ENCODE measurements around the gene DHX36.

DHX36 gene

GRCh38 chr3:154224366-154224765 is 99.9 kb downstream of the DHX36 start:
- Mint-ChIP-seq H3K36me3 (no peaks in the 10 kb centered on the region), H3K9me3 (no peaks in the 10 kb centered on the region), H3K27me3 (peaks cover 3% of the 10 kb centered on the region), H3K27ac (no peak overlapping the region), H3K4me1 (no peaks in the 10 kb centered on the region), H3K4me3 (no peak overlapping the region)
- no peak for DNase-seq
- CTCF ChIA-PET: interaction anchor here (0.9 kb wide), 1 partner anchor 13 kb away, joined by 3 read pairs; no protein-coding TSS in a partner anchor

DNA sequence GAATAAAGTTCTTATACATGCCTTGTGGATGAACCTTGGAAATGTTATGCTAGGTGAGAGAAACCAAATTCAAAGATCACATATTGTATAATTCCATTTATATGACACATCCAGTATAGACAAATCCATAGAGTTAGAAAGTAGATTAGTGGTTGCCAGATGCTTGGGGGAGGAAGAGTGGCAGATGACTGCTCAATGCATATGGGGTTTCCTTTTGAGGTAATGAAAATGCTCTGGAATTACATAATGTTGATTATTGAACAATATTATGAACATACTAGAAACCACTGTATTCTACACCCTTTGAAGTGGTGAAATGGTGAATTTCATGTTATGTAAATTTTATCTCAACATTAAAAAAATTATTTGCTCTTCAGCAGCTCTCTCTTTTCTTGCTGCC is 100.8 kb downstream of the DHX36 start:
- CTCF ChIA-PET: no interaction called here
- Mint-ChIP-seq H3K4me3 (no peak overlapping the region), H3K4me1 (no peaks in the 10 kb centered on the region), H3K27me3 (peaks cover 3% of the 10 kb centered on the region), H3K36me3 (no peaks in the 10 kb centered on the region), H3K27ac (no peak overlapping the region), H3K9me3 (no peaks in the 10 kb centered on the region)
- no peak for DNase-seq

All from activated naive CD4-positive, alpha-beta T cell treated with anti-CD3 and anti-CD28 coated beads, Interleukin-2, amount 10 ng/mL, durations not matched to agents 7 days and 5 days (primary cell).